ENCODE results near the gene C1QTNF6. TPM values are rescaled to one million over a fixed set of nuclear protein-coding genes. Genes with fewer than 3 reads are reported as not detected.

C1QTNF6 gene
- total RNA-seq, 4 donors from 2014 or later = 0.83 to 2.9 (median 1.3) TPM

DNA sequence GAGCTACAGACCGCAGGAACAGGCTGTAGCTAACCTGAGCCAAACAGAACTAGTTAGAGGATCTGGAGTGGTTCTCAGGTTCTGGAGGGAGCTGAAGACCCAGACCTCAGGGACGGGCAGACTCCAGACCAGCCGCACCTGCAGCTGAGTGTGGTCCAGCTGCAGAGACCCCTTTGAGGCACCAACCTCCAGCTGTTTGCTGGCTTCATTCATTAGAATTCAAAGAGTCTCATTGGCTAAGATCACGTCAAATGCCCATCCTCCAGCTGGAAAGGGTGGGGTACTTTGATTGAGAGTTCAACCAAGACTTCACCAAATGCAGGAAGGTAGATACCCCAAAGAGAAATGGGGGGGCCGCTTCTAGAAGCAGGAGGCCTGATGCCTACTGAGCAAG lies 25.0 kb downstream of the C1QTNF6 start:
- DNase-seq (ENCODE audit: extremely low spot score) = no peak

DNA sequence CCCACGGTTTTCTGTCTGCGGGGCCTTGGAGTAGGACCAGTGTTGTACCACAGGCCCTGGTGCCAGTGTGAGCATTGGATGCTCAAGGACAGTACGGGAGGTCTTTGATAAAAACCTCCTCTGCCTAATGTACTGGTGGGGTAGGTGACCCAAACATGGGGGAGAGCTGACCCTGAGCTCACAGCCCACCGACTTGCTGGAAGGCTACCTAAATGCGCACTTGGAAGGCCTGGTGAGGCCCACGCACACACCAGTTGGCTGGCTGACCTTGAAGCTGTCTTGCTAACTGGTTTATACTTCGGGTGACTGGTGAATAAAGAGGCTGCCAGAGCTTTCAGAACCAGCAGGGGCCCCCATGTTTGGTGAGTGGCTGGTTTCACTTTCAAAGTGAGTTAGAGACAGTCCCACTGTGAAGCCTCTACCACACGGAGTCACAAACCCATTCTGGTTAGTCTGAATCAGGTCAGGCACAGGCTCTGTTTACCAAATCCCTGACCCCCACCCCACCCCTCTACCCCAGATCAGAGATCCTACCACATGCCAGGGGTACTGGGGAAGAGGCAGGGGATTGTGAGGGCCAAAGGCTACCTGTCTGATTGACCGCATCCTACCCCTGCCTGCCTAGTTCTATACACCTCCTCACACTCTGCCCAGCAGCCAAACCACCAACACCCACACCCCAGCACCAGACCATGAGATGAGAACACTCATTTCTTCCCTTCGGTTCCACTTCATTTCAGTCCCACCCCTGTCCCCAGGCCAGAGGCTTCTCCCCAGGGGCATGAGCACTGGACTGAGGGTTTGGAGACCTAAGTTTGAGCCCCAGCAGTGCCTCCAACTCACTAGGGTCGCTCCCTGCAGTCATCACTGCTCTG lies 25.6 kb downstream of the C1QTNF6 start:
- H3K4me1 ChIP-seq = peaks cover 9 to 14% (median 11%) of the 10 kb centered on the region in 4 donors
- WGBS = 75% methylated on average over 11 of the region's 11 CpGs
- intact Hi-C loops (cut with DNase I) = no loop called here
- no peak overlapping the region for H3K27ac ChIP-seq (replicated peaks in 1 of 4)
- DNase-seq (ENCODE audit: extremely low spot score) = no peak
- H3K36me3 ChIP-seq = no peaks in the 10 kb centered on the region
- H3K9me3 ChIP-seq = peaks cover 0 to 3% (median 0%) of the 10 kb centered on the region in 4 donors
- H3K27me3 ChIP-seq = peaks cover 0 to 47% (median 2%) of the 10 kb centered on the region in 4 donors
- no peak overlapping the region for H3K4me3 ChIP-seq
- TF ChIP-seq, protein P1, sequence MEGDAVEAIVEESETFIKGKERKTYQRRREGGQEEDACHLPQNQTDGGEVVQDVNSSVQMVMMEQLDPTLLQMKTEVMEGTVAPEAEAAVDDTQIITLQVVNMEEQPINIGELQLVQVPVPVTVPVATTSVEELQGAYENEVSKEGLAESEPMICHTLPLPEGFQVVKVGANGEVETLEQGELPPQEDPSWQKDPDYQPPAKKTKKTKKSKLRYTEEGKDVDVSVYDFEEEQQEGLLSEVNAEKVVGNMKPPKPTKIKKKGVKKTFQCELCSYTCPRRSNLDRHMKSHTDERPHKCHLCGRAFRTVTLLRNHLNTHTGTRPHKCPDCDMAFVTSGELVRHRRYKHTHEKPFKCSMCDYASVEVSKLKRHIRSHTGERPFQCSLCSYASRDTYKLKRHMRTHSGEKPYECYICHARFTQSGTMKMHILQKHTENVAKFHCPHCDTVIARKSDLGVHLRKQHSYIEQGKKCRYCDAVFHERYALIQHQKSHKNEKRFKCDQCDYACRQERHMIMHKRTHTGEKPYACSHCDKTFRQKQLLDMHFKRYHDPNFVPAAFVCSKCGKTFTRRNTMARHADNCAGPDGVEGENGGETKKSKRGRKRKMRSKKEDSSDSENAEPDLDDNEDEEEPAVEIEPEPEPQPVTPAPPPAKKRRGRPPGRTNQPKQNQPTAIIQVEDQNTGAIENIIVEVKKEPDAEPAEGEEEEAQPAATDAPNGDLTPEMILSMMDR (IDR thresholded peaks at IDR 0.05) = no peak
- TF ChIP-seq POLR2A (IDR thresholded peaks at IDR 0.05; ENCODE audit: low read depth) (no peak), EP300 (IDR thresholded peaks at IDR 0.05) (no peak), POLR2AphosphoS5 (IDR thresholded peaks at IDR 0.05) (no peak)

More for the DNA sequence above, 25.0 kb downstream of the C1QTNF6 start:
- Histone ChIP-seq H3K9me3 (peaks cover 0 to 3% (median 0%) of the 10 kb centered on the region in 4 donors), H3K27me3 (peaks cover 0 to 44% (median 2%) of the 10 kb centered on the region in 4 donors), H3K4me1 (peaks cover 15 to 20% (median 17%) of the 10 kb centered on the region in 4 donors), H3K4me3 (no peak overlapping the region), H3K27ac (replicated peaks in 1 of 4) (no peak overlapping the region), H3K36me3 (no peaks in the 10 kb centered on the region)
- intact Hi-C loops (cut with DNase I) = no loop called here
- TF ChIP-seq POLR2A (IDR thresholded peaks at IDR 0.05; ENCODE audit: low read depth) (no peak), EP300 (IDR thresholded peaks at IDR 0.05) (no peak), POLR2AphosphoS5 (IDR thresholded peaks at IDR 0.05) (no peak)
- TF ChIP-seq, protein P1 (IDR thresholded peaks at IDR 0.05) = no peak
- WGBS = 80% methylated on average over 5 of the region's 5 CpGs

DNA sequence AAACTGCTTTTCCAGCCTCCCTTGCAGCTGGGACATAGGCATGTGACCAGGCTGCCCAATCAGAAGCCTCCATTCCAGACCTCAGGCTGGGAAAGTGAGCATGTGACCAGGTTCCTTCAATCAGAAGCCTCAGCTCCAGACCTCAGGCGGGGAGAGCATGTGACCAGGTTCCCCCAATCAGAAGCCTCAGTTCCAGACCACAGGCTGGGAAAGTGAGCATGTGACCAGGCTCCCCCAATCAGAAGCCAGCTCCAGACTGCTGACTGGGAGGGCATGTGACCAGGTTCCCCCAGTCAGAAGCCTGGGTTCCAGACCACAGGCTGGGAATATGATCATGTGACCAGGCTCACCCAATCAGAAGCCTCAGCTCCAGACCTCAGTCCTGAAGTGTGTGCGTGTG lies 26.6 kb downstream of the C1QTNF6 start:
- intact Hi-C loops (cut with DNase I) = no loop called here
- H3K27me3 ChIP-seq = peaks cover 0 to 50% (median 2%) of the 10 kb centered on the region in 4 donors
- WGBS = 100% methylated on average over 1 of the region's 2 CpGs

DNA sequence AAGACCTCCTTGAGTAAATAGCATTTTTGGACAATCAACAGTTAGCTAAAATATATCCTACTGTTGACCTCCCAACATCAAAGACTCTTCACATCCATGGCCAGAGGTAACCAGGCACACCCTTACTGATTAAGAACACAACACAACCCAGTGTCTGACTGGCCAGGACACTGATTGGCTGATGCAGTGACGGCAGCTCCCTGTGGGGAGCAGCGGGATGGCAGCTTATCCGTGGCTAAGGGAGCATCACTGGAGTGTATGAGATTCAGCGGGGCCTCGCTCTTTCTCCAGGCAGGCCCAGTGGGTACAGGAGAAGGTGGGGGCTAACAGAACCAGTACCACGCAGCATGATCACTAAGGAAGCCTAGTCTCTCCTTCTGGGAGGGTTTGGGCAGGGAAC lies 28.0 kb downstream of the C1QTNF6 start:
- no peaks in the 10 kb centered on the region for H3K36me3 ChIP-seq
- 54% methylated on average over 6 of the region's 6 CpGs for WGBS
- no peaks in the 10 kb centered on the region for H3K4me1 ChIP-seq
- intact Hi-C loops (cut with DNase I) = no loop called here
- H3K9me3 ChIP-seq = peaks cover 0 to 3% (median 0%) of the 10 kb centered on the region in 4 donors
- no peak for TF ChIP-seq EP300 (IDR thresholded peaks at IDR 0.05)
- H3K4me3 ChIP-seq = no peak overlapping the region
- H3K27ac ChIP-seq (replicated peaks in 1 of 4) = no peak overlapping the region
- no peak for DNase-seq (ENCODE audit: extremely low spot score)
- peaks cover 0 to 60% (median 2%) of the 10 kb centered on the region in 4 donors for H3K27me3 ChIP-seq

More for the DNA sequence above, 26.6 kb downstream of the C1QTNF6 start:
- TF ChIP-seq POLR2AphosphoS5 (IDR thresholded peaks at IDR 0.05) = no peak
- no peak for TF ChIP-seq EP300 (IDR thresholded peaks at IDR 0.05)
- TF ChIP-seq, protein P1 (IDR thresholded peaks at IDR 0.05) = no peak
- no peak for TF ChIP-seq POLR2A (IDR thresholded peaks at IDR 0.05; ENCODE audit: low read depth)
- Histone ChIP-seq H3K4me1 (peaks cover 0 to 4% (median 1%) of the 10 kb centered on the region in 4 donors), H3K9me3 (peaks cover 0 to 3% (median 0%) of the 10 kb centered on the region in 4 donors), H3K36me3 (no peaks in the 10 kb centered on the region), H3K27ac (replicated peaks in 1 of 4) (no peak overlapping the region), H3K4me3 (no peak overlapping the region)
- DNase-seq (ENCODE audit: extremely low spot score) = no peak

DNA sequence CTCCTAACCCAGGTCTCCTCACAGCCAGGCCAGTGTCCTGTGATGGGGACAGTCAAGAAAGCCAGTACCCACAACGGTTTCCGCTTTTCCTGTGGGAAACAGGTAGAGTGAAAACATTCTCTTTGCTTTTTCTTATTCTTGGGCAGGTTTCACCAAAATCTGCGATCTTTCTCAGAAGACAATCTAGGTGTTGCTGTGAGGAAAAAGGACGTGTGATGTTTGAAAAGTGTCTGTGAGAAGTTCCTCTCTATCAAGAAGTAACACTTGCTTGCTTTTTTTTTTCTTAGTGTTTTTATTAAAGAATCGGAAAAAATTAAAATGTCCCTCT lies 29.1 kb downstream of the C1QTNF6 start:
- H3K4me3 ChIP-seq = no peak overlapping the region
- H3K36me3 ChIP-seq = no peaks in the 10 kb centered on the region
- TF ChIP-seq POLR2A (IDR thresholded peaks at IDR 0.05; ENCODE audit: low read depth) = no peak
- TF ChIP-seq, protein P1 (IDR thresholded peaks at IDR 0.05) = no peak
- TF ChIP-seq POLR2AphosphoS5 (IDR thresholded peaks at IDR 0.05) = no peak
- no peak for TF ChIP-seq EP300 (IDR thresholded peaks at IDR 0.05)
- peaks cover 0 to 66% (median 2%) of the 10 kb centered on the region in 4 donors for H3K27me3 ChIP-seq
- H3K4me1 ChIP-seq = no peaks in the 10 kb centered on the region
- H3K9me3 ChIP-seq = peaks cover 0 to 3% (median 0%) of the 10 kb centered on the region in 4 donors
- 77% methylated on average over 5 of the region's 5 CpGs for WGBS
- no peak overlapping the region for H3K27ac ChIP-seq (replicated peaks in 1 of 4)
- intact Hi-C loops (cut with DNase I) = loop anchor here (2.0 kb wide), 1 partner anchor 44 kb away; no protein-coding TSS in a partner anchor
- DNase-seq (ENCODE audit: extremely low spot score) = no peak
